ENCODE results near the gene ATG9B.

GRCh38 chr7:150983893-150984368, 40.4 kb downstream of the ATG9B start:
- TF ChIP-seq, protein P1, sequence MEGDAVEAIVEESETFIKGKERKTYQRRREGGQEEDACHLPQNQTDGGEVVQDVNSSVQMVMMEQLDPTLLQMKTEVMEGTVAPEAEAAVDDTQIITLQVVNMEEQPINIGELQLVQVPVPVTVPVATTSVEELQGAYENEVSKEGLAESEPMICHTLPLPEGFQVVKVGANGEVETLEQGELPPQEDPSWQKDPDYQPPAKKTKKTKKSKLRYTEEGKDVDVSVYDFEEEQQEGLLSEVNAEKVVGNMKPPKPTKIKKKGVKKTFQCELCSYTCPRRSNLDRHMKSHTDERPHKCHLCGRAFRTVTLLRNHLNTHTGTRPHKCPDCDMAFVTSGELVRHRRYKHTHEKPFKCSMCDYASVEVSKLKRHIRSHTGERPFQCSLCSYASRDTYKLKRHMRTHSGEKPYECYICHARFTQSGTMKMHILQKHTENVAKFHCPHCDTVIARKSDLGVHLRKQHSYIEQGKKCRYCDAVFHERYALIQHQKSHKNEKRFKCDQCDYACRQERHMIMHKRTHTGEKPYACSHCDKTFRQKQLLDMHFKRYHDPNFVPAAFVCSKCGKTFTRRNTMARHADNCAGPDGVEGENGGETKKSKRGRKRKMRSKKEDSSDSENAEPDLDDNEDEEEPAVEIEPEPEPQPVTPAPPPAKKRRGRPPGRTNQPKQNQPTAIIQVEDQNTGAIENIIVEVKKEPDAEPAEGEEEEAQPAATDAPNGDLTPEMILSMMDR (IDR thresholded peaks at IDR 0.05), result no peak
- no peak for TF ChIP-seq POLR2A (IDR thresholded peaks at IDR 0.05)
